LHCN-M2 (cell line): ENCODE data around the gene LRRC61. TPM values are rescaled to one million over a fixed set of nuclear protein-coding genes. Genes with fewer than 3 reads are reported as not detected.
"Not testable (repeated sequence)": the region's sequence is repeated elsewhere in the genome, so short reads cannot be mapped to it uniquely, and the experiment has no call there.

ENCODE experiments used
- DNase-seq: peaks from one replicate; pipeline ENCODE4 v3.0.0-alpha.2; 2012; ENCODE audit warnings: low read depth
- total RNA-seq: library from RNA; depleted of rRNA; stranded (reverse); fragments of >200 nt; gene quantifications from 2 replicates; pipeline ENCODE4 v1.2.3, GENCODE V29; 2014

LRRC61 gene
- total RNA-seq, 1 experiment from 2014 or later: not detected

- DNase-seq: no peak
Measured at GRCh38 chr7:150307129-150307528, 16.0 kb upstream of the LRRC61 start.

- DNase-seq: no peak
Measured at GRCh38 chr7:150307904-150308303, 15.3 kb upstream of the LRRC61 start.

- DNase-seq: no peak
Measured at GRCh38 chr7:150308575-150308974, 14.6 kb upstream of the LRRC61 start.

GRCh38 chr7:150311146-150311545, 12.0 kb upstream of the LRRC61 start:
- DNase-seq: no peak

- no peak for DNase-seq
Measured at GRCh38 chr7:150311711-150312110, 11.4 kb upstream of the LRRC61 start.

GRCh38 chr7:150312649-150313366, 10.3 kb upstream of the LRRC61 start:
- peak; percentile 89 for DNase-seq

- no peak for DNase-seq
Measured at GRCh38 chr7:150313367-150313809, 9.8 kb upstream of the LRRC61 start.

GRCh38 chr7:150313870-150314269, 9.3 kb upstream of the LRRC61 start:
- no peak for DNase-seq

- no peak for DNase-seq
Measured at GRCh38 chr7:150314639-150315239, 8.4 kb upstream of the LRRC61 start.

GRCh38 chr7:150316987-150317386, 6.2 kb upstream of the LRRC61 start:
- DNase-seq: not testable (repeated sequence)

GRCh38 chr7:150317748-150318444, 5.3 kb upstream of the LRRC61 start:
- DNase-seq: peak; percentile 84

- DNase-seq: no peak
Measured at GRCh38 chr7:150321788-150322113, 1.4 kb upstream of the LRRC61 start.

- no peak for DNase-seq
Measured at GRCh38 chr7:150322114-150322832, 882 bp upstream of the LRRC61 start.

- DNase-seq: no peak
Measured at GRCh38 chr7:150323682-150324372, 672 bp downstream of the LRRC61 start.

GRCh38 chr7:150324373-150324961, 1.3 kb downstream of the LRRC61 start:
- DNase-seq: no peak

- peak; percentile 67 for DNase-seq
Measured at GRCh38 chr7:150325110-150325611, 2.0 kb downstream of the LRRC61 start.

GRCh38 chr7:150325901-150326300, 2.7 kb downstream of the LRRC61 start:
- no peak for DNase-seq

GRCh38 chr7:150326657-150327268, 3.6 kb downstream of the LRRC61 start:
- DNase-seq: no peak

GRCh38 chr7:150327308-150327707, 4.2 kb downstream of the LRRC61 start:
- no peak for DNase-seq

- DNase-seq: peak; percentile 87
Measured at GRCh38 chr7:150329331-150330120, 6.4 kb downstream of the LRRC61 start.
